Raji (cell line): Measurements from ENCODE around the gene WSCD2.

Experiments
- POLR2A ChIP-seq: IDR thresholded peaks from 2 replicates; pipeline ENCODE4 v1.6.1; 2011; ENCODE audit warnings: low read depth, low read length, control low read depth; ENCODE audit not compliant: insufficient read depth

The WSCD2 gene

GRCh38 chr12:108157870-108158459 lies 28.9 kb downstream of the WSCD2 start:
- no peak for TF ChIP-seq POLR2A

- no peak for TF ChIP-seq POLR2A
Measured at GRCh38 chr12:108162207-108162606, 33.1 kb downstream of the WSCD2 start.

DNA sequence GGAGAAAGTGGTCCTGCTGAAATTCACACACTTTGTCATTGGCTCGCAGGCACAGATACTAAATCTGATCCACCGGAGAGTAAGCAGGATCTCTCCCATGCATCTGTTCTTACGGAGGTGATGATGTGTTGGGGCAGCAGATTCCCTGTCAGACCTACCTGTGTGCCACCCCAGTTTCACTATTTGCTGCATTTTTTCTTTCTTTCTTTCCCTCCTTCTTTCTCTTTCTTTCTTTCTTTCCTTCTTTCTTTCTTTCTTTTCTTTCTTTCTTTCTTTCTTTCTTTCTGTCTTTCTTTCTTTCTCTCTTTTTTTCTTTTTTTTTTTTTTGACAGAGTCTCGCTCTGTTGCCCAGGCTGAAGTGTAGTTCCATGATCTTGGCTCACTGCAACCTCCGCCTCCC lies 37.4 kb downstream of the WSCD2 start:
- no peak for TF ChIP-seq POLR2A

DNA sequence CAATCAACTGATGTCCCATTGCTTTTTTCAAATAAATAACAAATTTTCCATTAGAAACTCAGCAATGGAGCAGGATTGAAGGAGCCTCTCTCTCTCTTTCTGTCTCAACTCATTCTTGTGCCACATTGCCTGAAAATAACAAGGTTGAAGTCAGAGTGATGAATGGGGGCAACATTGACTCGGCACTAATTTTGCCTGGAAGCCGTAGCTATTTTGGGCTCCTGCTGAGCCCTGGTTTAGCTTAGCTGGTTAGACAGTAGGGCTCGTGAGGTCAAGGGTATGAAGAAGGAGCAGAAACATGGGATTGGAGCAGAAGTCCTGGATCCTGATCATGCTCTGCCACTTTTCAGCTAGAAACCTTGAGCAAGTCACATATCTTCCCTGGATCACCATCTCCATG lies 38.9 kb downstream of the WSCD2 start:
- no peak for TF ChIP-seq POLR2A

GRCh38 chr12:108169708-108170107 lies 40.6 kb downstream of the WSCD2 start:
- no peak for TF ChIP-seq POLR2A

- TF ChIP-seq POLR2A = no peak
Measured at GRCh38 chr12:108170164-108170563, 41.1 kb downstream of the WSCD2 start.

- TF ChIP-seq POLR2A = no peak
Measured at GRCh38 chr12:108172033-108172432, 42.9 kb downstream of the WSCD2 start.

- no peak for TF ChIP-seq POLR2A
Measured at GRCh38 chr12:108173160-108173559, 44.1 kb downstream of the WSCD2 start.

- no peak for TF ChIP-seq POLR2A
Measured at GRCh38 chr12:108173892-108174291, 44.8 kb downstream of the WSCD2 start.

DNA sequence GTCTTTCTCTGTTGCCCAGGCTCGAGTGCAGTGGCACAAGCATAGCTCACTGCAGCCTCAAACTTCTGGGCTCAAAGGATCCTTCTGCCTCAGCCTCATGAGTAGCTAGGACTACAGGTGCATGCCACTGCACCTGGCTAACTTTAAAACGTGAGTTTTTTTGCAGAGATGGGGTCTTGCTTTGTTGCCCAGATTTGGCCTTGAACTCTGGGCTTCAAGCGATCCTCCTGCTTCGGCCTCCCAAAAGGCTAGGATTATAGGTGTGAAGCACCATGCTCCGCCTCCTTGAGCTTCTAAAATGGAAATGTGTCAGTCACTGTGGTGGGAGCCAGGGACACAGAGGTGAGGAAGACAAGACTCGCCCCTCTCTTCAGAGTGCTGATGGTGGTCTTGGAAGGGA lies 45.6 kb downstream of the WSCD2 start:
- no peak for TF ChIP-seq POLR2A

DNA sequence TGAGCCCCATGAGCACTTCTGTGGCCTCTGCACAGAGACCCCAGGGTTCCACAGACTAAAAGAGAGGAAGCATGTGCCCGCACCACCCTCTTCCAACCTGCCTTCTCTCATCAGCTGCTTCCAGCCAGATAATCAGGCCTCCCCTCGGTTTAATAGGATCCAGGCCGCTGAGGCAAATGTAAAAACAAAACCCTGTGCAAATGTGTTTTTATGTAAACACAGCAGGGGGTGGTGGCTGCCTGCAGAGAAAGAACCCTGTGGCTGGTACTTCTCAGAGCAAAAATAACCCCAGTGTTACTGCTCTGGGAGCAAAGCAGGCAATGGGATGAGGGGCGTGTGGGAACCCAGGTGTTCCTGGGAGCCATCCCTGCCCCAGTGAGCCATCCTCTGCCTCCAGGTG lies 46.2 kb downstream of the WSCD2 start:
- TF ChIP-seq POLR2A = no peak

- TF ChIP-seq POLR2A = no peak
Measured at GRCh38 chr12:108176292-108176691, 47.2 kb downstream of the WSCD2 start.

GRCh38 chr12:108177131-108177530 lies 48.0 kb downstream of the WSCD2 start:
- TF ChIP-seq POLR2A = no peak

DNA sequence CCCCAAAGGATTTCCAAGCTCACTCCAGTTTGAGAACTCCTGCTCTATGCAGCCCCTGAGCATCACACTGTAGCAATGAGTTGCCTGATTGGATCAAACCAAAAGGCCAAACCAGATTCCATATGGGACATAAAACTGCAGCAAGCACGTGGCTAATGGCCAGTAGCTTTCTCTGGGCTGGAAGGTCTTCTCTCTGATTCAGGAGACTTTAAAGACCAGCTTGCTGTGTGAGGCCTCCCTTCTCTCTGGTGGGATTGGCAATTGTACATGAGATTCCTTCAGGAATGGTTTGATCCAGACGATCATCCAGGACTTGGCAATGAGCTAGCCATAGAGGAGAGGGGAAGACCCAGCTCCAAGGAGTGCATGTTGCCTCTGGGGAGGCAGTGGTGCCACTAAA lies 50.2 kb downstream of the WSCD2 start:
- no peak for TF ChIP-seq POLR2A

DNA sequence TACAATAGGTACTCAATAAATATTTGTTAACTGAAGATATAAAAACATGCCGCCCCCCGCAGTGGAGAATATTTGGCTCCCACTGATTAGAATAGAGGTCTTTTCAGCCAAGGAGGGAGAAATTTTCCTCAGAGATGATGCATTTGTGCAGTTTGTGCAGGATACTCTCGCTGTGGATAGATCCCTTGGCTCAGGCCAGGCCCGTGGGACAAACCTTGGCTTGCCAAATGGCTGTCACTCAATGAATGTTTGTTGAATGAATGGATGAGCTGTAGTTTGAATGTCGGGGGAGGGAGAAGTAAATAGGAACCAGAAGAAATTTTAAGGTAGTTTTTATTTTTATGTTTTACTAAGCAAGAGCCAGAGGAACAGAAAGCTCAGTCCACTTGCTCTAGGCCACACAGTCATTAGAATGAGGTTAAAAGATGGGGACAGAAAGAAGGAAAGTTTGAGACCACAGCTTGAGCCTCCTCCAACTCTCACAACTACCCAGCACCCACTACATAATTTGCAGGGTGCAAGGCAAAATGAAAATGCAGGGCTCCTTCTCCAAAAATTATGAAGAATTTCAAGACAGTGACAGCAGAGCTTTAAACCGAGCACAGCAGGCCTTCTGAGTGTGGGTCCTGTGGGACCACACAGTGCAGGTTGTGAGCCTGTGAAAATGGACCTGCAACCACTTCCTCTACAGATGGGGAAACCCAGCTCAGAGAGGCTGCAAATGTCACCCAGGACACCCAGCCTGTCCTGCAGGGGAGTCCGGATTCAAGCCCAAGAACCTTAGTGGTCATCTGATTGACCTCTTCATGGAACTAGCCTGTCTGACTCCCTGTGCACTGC lies 51.4 kb downstream of the WSCD2 start:
- no peak for TF ChIP-seq POLR2A

GRCh38 chr12:108181095-108181454 lies 52.0 kb downstream of the WSCD2 start:
- no peak for TF ChIP-seq POLR2A

DNA sequence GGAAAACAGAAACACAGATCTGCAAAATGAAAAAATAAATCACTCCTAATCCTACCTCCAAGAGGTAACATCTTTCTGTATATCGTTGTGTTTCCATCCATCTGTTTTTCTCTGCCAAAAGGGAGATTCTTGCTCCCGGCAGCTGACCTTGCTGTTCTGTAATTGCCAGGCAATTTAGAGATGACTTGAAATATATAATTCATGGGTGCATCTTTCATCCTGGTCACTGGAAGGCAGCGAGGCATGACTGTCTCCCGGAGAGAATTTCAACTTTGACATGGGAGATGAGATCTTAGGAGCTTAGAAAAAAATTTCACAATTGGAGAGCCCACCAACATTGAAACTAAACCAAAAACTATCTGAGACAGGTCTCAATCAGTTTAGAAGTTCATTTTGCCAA lies 53.0 kb downstream of the WSCD2 start:
- TF ChIP-seq POLR2A = no peak

DNA sequence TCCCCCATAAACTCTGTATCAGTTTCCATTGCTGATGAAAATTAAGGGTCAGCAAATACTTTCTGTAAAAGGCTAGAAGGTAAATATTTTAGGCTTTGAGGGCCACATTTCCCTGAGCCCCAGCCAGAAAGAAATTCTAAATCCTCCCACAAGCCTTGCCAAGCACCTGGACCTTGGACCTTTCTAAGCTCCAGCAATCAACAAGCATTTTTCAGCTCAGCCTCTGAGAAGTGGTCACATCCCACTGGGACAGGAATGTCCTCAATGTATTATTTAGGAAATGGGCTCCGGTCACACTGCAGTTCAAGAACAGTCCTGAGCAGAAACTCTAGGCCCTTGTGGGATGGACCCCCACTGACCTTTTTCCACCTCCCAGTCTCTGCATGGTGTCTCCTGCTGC lies 55.9 kb downstream of the WSCD2 start:
- no peak for TF ChIP-seq POLR2A

DNA sequence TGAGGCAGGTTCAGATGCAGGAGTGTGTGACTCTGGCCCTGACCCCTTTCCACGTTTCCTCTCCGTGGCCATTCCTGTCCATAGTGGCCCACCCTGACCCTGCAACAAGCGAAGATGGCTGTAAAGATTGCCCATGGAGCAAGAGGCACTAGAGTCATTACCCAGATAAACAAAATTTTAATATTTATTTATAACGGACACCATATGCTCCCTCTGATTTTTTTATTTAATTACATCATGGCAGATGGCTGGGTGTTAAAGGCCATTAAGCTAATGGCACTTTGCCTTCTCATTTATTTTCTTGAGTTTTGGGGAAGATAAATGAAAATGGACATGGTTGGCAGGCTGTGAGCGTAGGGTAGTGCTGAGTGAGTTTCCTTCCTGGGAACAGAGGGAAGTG lies 58.7 kb downstream of the WSCD2 start:
- TF ChIP-seq POLR2A = no peak
